SU-DHL-6 (cell line): ENCODE data around the gene MTMR8.

Experiments
- EZH2phosphoT487 ChIP-seq: fragments of 200-600 bp; sonication (generic), shearing (Covaris generic); conservative IDR thresholded peaks from 2 replicates; pipeline ENCODE4 v1.6.1; 2018; ENCODE audit warnings: mild to moderate bottlenecking, antibody characterized with exemption, low read length, moderate library complexity, mixed read lengths
- TF ChIP-seq, protein P1 (sequence below): fragments of 200-600 bp; sonication (generic); IDR thresholded peaks from one replicate; pipeline ENCODE4 v1.5.1; 2017; ENCODE audit warnings: antibody characterized with exemption, mild to moderate bottlenecking, low read length, moderate library complexity; ENCODE audit not compliant: insufficient read depth, poor library complexity, severe bottlenecking

DNA sequence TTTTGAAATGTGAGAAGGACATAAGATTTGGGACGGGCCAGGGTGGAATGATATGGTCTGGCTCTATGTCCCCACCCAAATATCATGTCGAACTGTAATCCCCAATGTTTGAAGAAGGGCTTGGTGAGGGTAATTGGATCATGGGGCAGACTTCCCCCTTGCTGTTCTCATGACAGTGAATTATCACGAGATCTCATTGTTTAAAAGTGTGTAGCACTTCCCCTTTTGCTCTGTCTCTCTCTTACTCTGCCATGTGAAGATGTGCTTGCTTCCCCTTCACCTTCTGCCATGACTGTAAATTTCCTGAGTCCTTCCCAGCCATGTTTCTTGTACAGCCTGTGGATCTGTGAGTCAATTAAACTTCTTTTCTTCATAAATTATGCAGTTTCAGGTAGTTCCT, 17.5 kb downstream of the MTMR8 start:
- TF ChIP-seq, protein P1, sequence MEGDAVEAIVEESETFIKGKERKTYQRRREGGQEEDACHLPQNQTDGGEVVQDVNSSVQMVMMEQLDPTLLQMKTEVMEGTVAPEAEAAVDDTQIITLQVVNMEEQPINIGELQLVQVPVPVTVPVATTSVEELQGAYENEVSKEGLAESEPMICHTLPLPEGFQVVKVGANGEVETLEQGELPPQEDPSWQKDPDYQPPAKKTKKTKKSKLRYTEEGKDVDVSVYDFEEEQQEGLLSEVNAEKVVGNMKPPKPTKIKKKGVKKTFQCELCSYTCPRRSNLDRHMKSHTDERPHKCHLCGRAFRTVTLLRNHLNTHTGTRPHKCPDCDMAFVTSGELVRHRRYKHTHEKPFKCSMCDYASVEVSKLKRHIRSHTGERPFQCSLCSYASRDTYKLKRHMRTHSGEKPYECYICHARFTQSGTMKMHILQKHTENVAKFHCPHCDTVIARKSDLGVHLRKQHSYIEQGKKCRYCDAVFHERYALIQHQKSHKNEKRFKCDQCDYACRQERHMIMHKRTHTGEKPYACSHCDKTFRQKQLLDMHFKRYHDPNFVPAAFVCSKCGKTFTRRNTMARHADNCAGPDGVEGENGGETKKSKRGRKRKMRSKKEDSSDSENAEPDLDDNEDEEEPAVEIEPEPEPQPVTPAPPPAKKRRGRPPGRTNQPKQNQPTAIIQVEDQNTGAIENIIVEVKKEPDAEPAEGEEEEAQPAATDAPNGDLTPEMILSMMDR: no peak
- TF ChIP-seq EZH2phosphoT487: no peak
